ENCODE results near the gene SRSF6.

DNA sequence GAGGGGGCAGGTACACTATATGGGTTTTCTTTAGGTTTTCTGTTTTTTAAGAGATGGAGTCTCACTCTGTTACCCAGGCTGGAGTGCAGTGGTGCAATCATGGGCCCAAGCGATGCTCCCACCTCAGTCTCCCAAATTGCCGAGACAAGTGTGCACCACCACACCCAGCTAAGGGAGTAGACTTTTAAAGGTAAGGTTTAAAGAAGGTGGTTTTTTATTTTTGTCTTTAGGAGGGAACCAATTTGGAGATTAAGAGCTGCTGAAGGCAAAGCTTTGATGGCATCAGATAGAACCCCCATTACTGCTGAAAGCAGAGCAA is 7.9 kb downstream of the SRSF6 start:
- TF ChIP-seq, protein P1, sequence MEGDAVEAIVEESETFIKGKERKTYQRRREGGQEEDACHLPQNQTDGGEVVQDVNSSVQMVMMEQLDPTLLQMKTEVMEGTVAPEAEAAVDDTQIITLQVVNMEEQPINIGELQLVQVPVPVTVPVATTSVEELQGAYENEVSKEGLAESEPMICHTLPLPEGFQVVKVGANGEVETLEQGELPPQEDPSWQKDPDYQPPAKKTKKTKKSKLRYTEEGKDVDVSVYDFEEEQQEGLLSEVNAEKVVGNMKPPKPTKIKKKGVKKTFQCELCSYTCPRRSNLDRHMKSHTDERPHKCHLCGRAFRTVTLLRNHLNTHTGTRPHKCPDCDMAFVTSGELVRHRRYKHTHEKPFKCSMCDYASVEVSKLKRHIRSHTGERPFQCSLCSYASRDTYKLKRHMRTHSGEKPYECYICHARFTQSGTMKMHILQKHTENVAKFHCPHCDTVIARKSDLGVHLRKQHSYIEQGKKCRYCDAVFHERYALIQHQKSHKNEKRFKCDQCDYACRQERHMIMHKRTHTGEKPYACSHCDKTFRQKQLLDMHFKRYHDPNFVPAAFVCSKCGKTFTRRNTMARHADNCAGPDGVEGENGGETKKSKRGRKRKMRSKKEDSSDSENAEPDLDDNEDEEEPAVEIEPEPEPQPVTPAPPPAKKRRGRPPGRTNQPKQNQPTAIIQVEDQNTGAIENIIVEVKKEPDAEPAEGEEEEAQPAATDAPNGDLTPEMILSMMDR (IDR thresholded peaks at IDR 0.05; ENCODE audit: low read depth, low read length) = no peak
- TF ChIP-seq POLR2A (IDR thresholded peaks at IDR 0.05; ENCODE audit: extremely low read depth, insufficient read length) = no peak
- no peak for TF ChIP-seq MYC (IDR thresholded peaks at IDR 0.05; ENCODE audit: low read depth, low read length)
- TF ChIP-seq, protein P2, sequence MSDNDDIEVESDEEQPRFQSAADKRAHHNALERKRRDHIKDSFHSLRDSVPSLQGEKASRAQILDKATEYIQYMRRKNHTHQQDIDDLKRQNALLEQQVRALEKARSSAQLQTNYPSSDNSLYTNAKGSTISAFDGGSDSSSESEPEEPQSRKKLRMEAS (IDR thresholded peaks at IDR 0.05; ENCODE audit: low read depth, low read length) = no peak

Measured in NB4 (cell line).